NCI-H2081 (cell line): ENCODE data around the gene LAPTM5.

Experiments
- DNase-seq, 2 experiments: peaks; one replicate each; lab custom pipeline; 2025; lab: John Stamatoyannopoulos, UW

Gene LAPTM5

DNA sequence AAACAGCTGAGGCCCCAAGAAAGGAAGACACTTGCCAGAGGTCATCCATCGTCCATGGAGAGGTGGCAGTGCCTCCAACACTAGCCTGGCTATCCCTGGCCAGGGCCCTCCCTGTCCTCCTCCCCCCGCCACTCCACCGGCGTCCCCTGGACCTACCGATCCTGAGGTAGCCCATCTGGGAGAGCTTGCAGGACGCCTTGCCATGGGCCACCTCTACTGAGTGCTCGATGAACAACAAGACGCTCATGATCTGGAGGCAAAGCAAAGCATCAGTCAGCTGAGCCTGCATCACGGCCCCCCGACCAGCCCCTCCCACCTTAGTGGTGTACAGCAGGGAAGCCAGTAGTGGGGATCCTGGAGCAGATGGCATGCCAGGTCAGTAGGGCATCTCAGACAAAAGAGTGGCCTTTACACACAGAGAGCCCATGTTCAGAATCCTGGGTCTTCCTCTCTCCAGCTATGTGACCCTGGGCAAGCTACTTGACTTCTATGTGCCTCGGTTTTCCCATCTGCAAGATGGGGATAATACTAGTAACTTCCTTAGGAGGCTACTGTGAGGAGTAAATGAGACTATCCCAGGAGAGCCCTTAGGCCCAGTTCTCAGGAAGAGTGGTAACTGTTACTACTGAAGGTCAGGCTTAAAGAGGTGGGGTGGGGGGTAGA lies 15.1 kb downstream of the LAPTM5 start:
- no peak for DNase-seq

DNA sequence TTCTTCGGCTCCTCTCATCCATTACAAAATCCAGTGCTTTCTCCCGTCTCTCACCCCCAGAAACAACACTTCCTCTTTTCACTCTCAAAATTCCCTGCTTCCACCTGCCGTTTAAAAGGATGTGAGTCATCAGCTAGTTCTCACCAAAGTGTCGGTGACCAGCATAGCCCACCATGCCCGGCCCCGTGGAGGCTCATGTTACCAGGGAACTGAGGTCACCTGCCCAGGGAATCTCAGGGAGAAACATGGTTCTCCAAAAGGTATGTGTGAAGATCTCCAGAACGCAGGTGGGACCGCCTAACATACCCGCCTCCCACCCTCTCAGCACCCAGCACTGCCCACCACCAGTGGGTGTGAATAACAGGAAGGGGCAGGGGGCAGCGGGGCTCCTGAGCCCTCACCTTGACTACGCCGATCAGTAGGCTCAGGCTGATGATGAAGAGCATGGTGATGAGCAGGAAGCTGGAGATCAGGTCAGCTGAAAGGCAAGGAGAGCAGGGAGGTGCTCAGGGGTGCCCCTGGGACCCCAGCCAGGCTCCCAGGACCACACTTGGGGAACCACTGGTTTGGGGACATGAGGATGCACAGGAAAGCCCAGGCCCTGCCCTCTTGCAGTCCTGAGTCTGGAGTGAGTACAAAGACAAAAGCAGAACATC lies 16.2 kb downstream of the LAPTM5 start:
- no peak for DNase-seq

DNA sequence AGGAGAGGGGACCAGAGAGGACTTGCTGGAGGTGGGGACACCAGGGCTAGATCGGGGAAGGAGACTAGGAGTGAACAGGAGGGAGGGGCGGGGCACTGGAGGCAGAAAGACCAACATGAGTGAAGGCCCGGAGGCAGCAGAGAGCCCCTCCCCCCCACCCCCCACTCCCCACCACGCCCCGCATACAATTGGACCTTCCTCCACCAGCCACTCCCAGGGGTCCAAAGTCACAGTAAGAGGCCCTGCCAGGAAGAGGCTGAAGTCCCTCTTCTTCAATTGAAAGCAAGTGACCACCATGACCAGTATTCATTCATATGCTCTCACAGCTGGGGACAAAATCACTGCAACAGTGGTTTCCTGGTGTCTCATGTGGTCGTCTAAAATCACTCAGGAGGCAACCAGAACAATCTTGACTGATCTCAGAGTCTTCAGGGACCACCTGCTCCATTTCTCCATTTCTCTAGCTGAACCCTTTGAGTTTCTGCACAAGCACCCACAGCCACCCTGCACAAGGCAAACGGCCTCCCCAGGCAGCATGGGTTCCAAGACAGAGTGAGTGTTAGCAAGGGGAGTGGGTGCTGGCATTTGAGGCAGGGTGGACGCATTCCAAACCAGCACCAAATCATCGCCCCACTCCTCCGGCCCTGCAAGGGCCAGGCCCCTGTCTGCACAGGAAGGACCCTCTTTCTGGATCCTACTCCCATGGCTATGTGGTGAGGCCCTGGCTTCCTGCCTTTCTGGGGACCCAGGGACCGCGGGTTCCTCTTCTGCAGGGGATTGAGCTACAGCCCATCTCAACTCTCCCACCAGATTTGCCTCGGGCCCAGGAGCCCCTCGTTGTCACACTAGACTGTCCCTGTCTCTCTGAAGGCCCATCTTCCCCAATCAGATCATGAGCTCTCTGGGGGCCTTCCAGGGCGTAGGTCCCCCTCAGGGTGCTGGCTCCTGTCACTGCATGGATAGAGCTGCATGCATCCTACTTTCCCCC lies 17.0 kb downstream of the LAPTM5 start:
- DNase-seq = no peak

DNA sequence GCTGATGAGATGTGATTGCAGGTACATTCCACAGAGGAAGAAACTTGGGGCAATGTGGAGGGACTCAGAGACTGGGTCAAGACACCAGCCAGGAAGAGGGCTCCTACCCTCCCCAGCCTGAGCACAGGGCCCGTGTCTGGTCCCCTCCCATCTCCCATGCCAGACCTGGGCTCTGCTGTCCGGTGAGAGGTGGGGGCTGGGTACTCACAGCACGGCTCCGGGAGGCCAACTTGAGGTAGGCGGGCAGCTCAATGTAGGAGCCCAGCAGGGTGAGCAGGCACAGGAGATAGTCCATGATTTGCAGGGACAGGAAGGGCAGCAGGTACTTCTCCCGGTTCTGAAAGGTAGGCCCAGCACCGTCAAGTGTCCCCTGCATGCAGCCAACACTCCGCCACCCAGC lies 18.0 kb downstream of the LAPTM5 start:
- no peak for DNase-seq

DNA sequence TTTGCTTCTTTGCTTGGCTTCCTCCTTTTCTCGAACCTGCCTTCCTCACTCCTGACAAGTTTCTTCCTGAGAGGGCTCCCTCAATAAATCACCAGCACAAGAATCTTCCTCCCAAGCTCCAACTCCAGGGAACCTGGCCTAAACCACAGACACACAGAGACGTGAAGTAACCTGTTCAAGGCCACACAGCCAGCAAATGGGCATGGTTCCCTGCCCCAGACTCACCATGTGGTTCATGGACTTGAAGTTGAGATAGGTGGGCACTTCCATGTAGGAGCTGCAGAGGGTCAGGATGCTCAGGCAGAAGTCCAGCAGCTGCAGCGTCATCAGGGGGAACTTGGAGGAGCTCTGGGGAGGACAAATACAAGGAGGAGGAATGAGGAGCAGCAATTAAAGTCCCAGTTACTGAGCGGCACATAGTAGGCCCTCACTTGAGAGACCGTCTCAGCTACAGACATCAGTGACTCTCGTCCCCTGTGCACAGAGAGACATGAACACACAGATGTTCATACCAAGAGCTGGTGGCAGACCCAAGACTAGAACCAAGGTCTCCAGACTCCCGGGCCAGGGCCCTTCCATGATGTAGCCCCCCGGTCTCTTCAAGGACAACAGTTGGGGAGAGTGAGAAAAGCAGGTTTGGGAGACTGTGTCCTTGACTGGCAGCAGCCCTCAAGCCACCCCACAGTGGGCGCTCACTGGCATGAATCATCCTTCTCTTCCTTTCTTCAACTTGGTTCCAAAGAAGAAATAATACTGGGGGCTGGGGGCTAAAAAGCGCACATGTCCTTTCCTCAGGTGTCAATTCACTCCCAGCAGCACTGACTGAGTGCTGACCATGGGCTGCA lies 18.6 kb downstream of the LAPTM5 start:
- no peak for DNase-seq

DNA sequence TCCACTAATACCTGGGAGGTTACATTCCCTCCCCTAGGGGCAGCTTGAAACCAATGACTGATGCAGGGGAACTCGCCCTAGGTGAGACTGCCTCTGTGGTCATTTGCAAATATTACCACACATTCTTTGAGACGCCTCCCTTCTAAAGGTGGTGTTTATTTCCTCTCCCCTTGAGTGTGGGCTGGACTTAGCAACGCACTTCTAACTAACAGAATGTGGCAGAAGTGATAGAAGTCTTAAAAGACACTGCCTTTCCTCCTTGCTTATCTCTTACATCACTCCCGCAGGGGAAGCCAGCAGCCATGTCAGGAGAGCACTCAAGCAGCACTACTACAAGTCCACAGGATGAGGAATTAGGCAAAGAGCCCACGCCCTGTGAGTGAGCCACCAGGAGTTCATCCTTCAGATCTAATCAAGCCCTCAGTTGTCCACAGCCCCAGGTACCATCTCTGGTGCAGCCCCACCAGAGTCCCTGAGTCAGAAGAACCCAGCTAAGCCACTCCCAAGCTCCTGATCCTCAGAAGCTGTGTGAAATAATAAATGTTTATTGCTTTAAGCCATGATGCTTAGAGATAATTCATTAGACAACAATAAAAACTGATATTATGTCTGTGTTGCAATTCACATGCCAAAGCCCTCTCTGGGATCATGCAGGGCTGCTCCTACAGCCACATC lies 19.4 kb downstream of the LAPTM5 start:
- DNase-seq = no peak

DNA sequence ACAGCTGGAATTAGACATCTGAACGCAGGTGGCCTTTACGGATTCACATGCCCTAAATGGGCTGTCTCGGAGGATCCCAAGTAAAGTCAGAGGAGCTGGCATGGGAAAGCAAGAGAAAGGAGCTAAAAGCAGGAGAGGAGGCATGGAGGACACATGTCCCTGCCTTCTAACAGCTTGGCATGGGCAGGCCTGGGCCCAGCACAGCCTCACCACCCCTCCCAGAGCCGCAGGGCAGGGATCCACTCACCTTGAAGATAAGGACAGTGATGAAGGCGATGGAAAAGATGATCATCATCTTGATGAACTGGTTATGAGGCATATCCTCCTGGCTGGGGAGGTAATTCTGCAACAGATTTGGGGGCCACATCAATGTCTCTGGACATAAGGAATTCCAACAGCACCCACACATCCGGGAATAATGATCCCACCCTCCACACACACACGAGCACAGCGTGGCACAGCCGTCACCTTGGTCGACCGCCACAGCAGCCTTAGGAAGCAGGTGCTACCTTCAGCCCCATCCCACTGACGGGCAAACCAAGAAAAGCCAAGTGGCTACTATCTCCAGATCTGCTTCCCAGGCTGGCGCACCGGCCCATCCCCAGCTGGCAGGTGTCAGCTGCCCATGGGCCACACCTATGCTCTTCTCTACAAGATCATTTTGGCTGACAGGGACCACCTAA lies 20.1 kb downstream of the LAPTM5 start:
- no peak for DNase-seq

DNA sequence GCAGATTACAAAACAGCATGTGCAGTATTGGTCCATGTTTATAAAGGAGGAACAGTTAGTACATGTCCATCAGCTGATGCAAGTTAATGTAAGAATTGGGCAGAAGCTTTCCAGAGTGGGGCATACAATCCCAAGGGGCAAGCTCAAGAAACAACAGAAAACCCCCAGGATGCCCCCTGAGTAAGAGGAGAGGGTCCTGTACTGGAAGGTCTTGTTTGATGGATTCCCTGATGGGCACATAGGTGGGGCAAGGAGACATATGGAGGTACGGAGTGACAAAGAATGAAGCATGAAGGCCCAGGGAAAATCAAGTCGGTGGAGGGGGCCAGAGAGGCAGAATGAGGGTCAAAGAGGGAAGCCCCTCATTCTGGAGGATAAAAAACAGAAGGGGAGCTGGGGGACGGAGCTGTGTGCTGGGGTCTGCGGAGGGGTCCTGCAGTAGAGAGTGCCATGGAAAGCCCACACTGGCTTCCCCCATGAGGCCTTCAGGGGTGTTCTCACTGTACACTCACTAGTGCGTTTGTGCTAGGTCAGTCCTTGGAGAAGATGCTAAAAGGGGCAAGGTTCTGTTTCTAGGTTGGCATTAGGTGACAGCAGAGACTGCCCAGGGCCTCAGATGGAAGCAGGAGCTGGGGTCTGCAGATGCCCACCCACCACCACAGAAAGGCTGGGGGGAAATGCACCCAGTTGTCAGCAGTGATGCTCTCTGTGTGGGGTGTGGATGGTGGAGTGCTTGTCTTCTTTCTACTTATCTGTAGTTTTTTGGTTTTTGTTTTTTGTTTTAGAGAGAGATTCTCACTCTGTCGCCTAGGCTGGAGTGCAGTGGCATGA lies 21.7 kb downstream of the LAPTM5 start:
- DNase-seq = no peak

DNA sequence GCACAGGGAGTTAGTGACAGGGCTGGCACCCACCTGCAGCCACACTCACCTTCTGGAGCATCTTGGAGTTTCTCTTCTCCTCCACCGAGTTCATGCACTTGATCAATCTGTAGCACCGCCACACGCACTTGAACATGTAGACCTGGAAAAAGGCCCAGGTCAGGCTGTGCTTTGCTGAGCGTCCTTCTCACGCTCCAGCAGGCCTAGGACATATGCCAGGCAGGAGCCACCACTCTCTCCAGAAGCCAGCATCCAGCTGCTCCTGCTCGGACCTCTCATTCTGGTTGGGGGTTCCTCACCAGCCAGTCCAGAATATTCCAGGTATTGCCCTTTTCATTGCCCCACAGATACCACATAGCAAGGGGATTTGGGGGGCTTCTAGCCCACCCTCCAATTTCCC lies 22.4 kb downstream of the LAPTM5 start:
- DNase-seq = no peak

DNA sequence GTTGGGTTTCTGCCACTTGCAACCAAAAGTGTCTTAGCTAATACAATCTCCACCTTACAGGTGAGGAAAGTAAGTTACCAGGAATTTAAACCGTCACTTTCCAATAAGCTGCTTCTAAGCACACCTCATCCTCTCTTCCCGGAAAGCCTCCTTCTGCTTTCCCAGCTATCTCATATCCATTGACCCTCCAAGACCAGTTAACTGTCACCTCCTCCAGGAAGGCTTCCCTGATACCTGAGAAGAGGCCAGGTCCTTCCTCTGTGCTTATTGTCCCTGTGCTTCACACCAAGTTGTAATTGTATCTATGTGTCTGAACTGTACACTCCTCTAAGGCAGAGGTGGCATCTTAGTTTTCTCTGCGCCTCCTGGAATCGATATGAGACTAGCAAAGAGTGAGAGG lies 23.0 kb downstream of the LAPTM5 start:
- DNase-seq = no peak

DNA sequence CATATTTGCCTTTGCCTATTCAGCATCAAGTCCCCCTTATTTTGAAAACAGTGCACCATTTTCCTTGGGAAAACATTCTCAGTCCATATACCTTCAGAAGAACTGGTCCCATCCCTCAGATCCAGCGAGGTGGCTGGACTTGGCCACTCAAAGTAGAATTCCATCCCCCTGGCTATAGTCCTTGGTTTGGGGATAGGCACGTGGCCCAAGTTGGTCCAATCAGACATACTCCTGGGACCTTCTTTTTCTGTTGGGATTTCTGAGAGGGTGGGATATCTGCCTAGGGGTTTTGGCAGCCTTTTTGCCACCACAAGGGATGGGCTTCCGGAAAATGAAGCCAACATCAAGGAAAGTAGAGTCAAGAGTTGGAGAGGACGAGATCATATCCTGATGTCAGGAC lies 23.5 kb downstream of the LAPTM5 start:
- no peak for DNase-seq

DNA sequence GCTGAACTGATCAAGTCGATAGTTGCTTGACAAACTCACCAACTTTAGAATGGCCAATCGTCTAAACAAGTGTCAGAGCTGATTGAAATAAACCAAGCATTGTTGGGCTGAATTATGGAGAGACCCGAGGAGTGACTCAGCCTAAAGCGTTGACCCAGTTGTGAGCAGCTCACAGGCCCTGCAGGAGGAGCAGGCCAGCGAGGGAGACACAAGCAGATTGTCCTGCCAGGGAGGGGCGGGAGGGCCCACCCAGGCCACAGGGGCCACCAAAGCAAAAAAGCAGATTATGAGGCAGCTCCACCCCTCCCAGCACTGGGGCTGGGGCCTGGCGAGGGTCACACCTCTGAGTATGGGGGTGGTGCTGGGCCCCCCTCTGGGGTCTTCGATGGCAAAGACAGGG lies 24.1 kb downstream of the LAPTM5 start:
- no peak for DNase-seq

DNA sequence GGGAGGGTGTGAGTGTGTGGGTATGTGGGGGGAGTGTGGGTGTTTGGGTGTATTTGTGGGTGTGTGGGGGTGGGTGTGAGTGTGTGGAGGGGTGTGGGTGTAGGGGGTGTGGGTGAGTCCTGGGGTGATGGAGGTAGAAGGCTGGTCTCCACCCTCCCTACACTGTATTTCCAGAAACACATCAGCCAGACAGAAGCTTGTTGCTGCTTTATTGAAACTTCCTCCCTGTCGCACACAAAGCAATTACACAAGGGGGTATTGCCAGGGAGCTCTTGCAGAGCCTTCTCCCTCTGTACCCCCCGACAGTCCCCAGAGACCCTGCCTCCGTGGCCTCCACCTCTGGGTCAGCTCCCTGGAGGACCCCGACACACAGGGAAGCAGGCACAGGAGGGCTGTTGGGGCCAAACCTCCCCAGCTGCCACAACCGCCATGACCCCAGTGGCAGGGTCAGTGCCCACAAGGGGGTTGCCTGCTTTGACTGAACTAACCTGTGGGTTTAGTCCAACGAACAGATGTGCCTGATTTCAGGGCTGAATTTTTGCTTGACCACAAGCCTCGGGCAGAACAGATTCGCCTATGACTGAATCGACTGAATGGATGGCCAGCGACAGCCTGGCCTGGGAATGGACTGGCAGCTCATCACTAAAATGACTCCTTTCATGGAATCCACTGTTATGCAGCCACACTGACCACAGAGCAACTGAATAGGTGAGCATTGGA lies 25.1 kb downstream of the LAPTM5 start:
- no peak for DNase-seq

DNA sequence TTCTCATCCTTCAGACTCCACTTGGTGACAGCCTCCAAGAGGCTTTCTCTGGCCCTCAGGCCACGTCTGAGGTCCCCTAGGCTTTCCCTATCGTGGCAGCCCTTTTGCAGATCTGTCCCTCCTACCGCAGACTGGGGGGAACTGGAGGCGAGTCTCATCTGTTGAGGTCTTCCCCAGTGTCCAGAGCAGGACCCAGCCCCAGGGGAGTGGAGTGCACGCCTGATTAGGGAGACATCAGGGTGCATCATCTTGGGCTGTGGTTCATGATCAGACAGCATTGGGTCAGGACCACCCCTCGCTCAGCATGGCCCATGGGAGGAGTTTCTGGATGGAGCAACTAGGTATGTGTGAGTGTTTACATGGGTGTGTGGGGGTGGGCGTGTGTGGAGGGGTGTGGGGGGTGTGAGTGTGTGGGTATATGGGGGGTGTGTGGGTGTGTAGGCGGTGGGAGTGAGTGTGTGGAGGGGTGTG lies 25.7 kb downstream of the LAPTM5 start:
- DNase-seq = no peak

DNA sequence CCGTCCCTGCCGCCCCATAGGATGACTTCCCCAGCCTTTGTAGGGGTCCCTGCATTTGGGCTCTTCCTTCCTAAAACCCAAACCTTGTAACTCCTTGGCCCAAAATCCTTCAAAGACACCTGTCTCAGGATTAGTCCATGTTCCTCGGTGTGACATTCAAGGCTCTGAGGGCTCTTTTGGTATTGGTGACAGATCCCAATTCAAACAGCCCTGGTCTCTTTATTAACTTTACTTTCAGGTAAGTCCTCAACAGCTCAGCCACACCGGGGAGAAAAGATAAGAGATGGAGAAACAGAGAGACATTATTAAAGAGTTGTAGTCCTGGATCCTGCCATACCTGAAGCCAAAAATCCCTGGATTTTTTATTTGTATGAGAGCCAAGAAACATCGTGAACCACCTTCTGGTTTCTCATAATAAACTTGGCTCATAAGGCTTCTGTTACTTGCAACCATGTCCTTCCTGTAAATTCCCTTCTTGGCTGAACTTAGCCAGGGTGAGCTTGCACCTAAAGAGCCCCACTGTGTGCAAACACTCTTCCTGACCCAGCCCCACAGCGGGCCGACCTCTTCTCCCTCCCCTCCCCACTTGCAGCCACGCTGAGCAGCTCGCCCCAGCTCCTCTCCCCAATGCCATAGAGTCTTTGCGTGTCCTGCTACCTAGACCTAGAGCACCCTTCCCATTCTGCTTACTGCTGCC lies 26.3 kb downstream of the LAPTM5 start:
- DNase-seq = no peak

DNA sequence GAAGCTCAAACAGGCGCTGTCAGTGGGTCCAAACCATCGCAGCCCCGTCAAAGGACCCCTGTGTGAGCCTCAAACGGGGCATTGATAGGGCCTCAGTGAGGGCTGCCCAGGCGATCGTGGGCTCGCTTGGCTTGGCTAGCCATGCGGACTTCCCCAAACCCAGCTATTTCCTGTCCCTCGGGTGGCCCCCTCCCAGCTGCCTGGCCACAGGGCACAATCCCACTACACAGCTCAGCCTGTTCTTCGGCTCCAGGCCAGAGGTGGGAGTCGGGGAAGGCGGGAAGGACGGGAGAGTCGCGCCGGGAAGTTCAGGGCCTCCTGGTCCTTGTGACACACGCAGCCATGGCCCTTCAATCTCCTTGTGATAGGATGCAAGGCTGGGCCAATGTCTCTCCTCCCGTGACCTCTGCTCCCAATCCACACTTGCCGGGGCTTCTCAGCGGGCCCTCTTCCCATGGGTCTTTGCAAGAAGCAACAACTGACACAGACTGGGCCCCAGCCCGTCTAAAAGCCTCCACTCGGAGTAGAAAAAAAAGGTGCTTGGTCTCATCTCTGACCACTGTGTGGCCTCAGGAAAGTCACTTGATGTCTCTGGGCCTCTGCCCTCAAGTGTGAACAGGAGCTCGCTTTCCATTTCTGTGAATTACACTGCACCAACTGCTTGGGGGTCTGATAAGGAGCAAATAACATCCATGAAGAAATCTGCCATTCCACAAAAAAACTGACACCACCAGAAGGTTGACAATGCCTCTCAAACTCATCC lies 27.0 kb downstream of the LAPTM5 start:
- no peak for DNase-seq

DNA sequence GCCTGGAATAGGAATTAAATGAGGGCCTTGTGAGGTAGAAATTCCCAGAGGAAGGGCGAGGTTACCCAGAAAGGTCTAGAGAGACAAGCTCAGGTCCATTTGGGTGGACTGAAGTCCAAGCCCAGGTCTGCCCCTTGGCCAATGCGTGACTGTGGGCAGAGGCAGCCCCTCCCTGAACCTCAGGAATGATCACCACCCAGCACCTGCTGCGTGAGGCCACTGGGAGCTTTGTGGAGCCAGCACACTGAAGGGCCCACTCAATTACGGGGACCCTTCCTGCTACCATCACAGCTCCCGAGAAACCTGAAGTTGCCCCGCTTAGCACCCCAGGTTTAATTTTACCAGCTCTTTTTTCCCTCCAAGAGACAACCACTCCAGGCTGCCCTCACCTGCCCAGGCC lies 27.7 kb downstream of the LAPTM5 start:
- no peak for DNase-seq
